CD4-positive, CD25-positive, alpha-beta regulatory T cell (primary cell): ENCODE data around the gene ENC1. TPM values are rescaled to one million over a fixed set of nuclear protein-coding genes. Genes with fewer than 3 reads are reported as not detected.
"Not testable (repeated sequence)": the region's sequence is repeated elsewhere in the genome, so short reads cannot be mapped to it uniquely, and the experiment has no call there.

Source experiments
- ATAC-seq, 2 donors: fragments of 150-1000 bp; cut with Tn5 transposase; one replicate each; pipeline ENCODE4 v1.10.0; 2021; ENCODE audit warnings: low read depth in 2 of 2, moderate number of reproducible peaks in 2 of 2, moderate library complexity in 1 of 2
- DNase-seq, 3 donors: peaks; one replicate each; pipeline versions ENCODE4 v3.0.0 to v3.0.0-alpha.2; 2012 to 2022; ENCODE audit warnings: mixed read lengths in 1 of 3
- H3K27ac ChIP-seq: one replicate; pipeline ENCODE4 v1.7.0; 2013; ENCODE audit warnings: mild to moderate bottlenecking, low read length; ENCODE audit not compliant: insufficient read depth, poor library complexity, severe bottlenecking
- H3K27me3 ChIP-seq: one replicate; pipeline ENCODE4 v1.7.0; 2013; ENCODE audit warnings: low read length; ENCODE audit not compliant: control insufficient read depth, insufficient read depth
- H3K36me3 ChIP-seq: one replicate; pipeline ENCODE4 v1.7.0; 2013; ENCODE audit warnings: mild to moderate bottlenecking, low read length, moderate library complexity; ENCODE audit not compliant: control insufficient read depth, insufficient read depth
- H3K4me1 ChIP-seq: 2 replicates; pipeline ENCODE4 v1.7.0; 2013; ENCODE audit warnings: mild to moderate bottlenecking, low read length; ENCODE audit not compliant: insufficient read depth, control insufficient read depth, poor library complexity, severe bottlenecking
- H3K4me3 ChIP-seq: one replicate; pipeline ENCODE4 v1.7.0; 2013; ENCODE audit warnings: low read depth, mild to moderate bottlenecking, low read length, moderate library complexity
- H3K9me3 ChIP-seq, 2 experiments: 1 replicate in 1 of 2; 2 replicates in 1 of 2; pipeline ENCODE4 v1.7.0; 2013; ENCODE audit warnings: low read length in 2 of 2, mild to moderate bottlenecking in 1 of 2, moderate library complexity in 1 of 2; ENCODE audit not compliant: control insufficient read depth in 2 of 2
- H3K27ac Mint-ChIP-seq, 3 donors: one replicate each; pipeline ENCODE4 v1.8.0; 2020 to 2022; ENCODE audit warnings: mild to moderate bottlenecking in 3 of 3, mixed read lengths in 3 of 3, moderate library complexity in 2 of 3
- H3K27me3 Mint-ChIP-seq: one replicate; pipeline ENCODE4 v1.8.0; 2022; ENCODE audit warnings: mild to moderate bottlenecking, mixed read lengths
- H3K36me3 Mint-ChIP-seq: one replicate; pipeline ENCODE4 v1.8.0; 2020; ENCODE audit warnings: mixed read lengths
- H3K4me1 Mint-ChIP-seq, 4 donors: one replicate each; pipeline ENCODE4 v1.8.0; 2020 to 2022; ENCODE audit warnings: mixed read lengths in 4 of 4, mild to moderate bottlenecking in 1 of 4
- H3K4me3 Mint-ChIP-seq, 4 donors: one replicate each; pipeline ENCODE4 v1.8.0; 2020 to 2022; ENCODE audit warnings: mild to moderate bottlenecking in 4 of 4, mixed read lengths in 4 of 4, moderate library complexity in 3 of 4
- H3K9me3 Mint-ChIP-seq, 7 donors: one replicate each; pipeline ENCODE4 v1.8.0; 2020 to 2022; ENCODE audit warnings: mixed read lengths in 7 of 7, mild to moderate bottlenecking in 3 of 7, moderate library complexity in 2 of 7
- polyA plus RNA-seq, 4 donors: library from polyadenylated mRNA; unstranded; fragments of 300-500 nt; fragmentation: Illumina TruSeq; gene quantifications; one replicate each; pipeline ENCODE4 v1.2.3, GENCODE V29; 2021
- total RNA-seq: library from RNA; stranded (reverse); gene quantifications from one replicate; pipeline ENCODE4 v1.2.3, GENCODE V29; 2022

ENC1 gene, protein sequence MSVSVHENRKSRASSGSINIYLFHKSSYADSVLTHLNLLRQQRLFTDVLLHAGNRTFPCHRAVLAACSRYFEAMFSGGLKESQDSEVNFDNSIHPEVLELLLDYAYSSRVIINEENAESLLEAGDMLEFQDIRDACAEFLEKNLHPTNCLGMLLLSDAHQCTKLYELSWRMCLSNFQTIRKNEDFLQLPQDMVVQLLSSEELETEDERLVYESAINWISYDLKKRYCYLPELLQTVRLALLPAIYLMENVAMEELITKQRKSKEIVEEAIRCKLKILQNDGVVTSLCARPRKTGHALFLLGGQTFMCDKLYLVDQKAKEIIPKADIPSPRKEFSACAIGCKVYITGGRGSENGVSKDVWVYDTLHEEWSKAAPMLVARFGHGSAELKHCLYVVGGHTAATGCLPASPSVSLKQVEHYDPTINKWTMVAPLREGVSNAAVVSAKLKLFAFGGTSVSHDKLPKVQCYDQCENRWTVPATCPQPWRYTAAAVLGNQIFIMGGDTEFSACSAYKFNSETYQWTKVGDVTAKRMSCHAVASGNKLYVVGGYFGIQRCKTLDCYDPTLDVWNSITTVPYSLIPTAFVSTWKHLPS
- total RNA-seq (6.8 TPM), polyA plus RNA-seq (under 1 TPM in 3 of 4 donors, not detected in 1; 0.10 to 0.69 (median 0.26) TPM)

DNA sequence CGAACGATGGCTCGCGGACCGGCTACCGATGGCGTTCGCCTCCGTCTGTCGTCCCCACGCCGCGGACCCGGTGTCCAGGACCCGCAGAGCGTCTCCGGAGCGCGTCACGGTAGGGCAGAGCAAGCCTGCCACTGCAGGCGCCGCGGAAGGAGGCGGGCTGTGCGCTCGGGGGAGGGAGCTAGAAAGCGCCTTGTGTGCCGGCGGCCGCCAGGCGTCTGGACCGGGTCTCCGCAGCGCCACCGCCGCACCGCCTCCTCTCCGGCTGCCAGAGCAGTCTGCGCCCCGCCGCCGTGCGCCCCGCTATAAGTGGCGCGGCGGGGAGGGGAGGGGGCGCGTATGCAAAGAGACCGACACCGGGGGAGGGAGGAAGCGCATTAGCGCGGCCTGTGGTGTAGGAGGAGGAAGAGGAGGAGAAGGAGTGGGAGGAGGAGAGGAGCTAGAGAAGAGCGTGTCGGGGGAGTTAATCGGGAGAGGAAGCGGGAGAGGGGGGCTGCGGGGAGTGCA is at the start of gene ENC1:
ENC1 (minus strand) TSS at position 279 of the 504 bp plus-strand sequence. CDS start 4,243 bp downstream, outside the sequence.
- H3K4me3 ChIP-seq = peak within 1 kb of the TSS; percentile 66
- H3K36me3 ChIP-seq = no peaks in the 10 kb centered on the region
- H3K27me3 ChIP-seq = peaks cover 38% of the 10 kb centered on the region
- Mint-ChIP-seq H3K27ac (no peak within 1 kb of the TSS), H3K4me1 (peaks cover 7 to 28% (median 18%) of the 10 kb centered on the region in 4 donors), H3K9me3 (no peaks in the 10 kb centered on the region), H3K27me3 (peaks cover 76% of the 10 kb centered on the region), H3K36me3 (no peaks in the 10 kb centered on the region), H3K4me3 (peak within 1 kb of the TSS; percentile 28 to 90 (median 88))
- H3K27ac ChIP-seq = no peak within 1 kb of the TSS
- ATAC-seq = peak; percentile 79 to 83
- DNase-seq = peak; percentile 29 to 86 (median 66)
- peaks cover 27% of the 10 kb centered on the region for H3K4me1 ChIP-seq
- no peaks in the 10 kb centered on the region for H3K9me3 ChIP-seq

DNA sequence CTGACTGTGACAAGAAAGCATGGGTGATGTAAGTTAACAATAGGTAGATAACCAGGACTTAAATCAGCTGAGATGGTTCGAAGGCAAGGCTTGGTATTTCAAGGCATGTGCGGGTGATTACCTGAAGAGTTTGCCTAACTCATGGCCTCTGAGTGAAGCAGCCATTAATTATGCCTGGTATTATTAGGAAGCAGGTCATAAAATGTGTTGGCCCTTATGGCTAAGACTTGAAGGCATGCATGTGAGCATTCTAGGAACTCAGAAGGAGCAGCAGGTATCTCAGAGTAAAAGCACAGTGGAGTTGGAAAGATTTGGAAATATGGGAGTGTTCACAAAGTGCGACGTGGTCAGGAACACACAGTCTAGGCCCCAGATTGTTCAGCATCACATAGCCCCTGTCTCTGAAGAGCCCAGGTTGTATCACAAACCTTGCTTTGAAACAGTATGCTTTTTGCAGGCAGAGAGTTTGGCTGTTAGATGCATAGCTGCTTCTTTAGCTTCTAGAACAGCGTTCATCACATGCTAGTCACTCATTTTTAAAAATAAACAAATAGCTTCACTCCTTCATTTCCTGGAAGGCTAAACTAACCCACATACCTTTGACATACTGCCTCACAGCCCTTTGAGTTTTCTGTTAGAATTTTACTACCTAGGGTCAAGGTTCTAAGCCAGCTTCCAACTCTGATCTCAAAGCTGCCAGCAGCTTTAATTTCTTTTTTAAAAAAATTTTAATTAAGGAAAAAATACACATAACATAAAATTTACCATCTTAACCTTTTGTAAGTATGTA is 46.6 kb upstream of the ENC1 start:
- H3K36me3 Mint-ChIP-seq = peaks cover 22% of the 10 kb centered on the region
- peaks cover 14% of the 10 kb centered on the region for H3K36me3 ChIP-seq

DNA sequence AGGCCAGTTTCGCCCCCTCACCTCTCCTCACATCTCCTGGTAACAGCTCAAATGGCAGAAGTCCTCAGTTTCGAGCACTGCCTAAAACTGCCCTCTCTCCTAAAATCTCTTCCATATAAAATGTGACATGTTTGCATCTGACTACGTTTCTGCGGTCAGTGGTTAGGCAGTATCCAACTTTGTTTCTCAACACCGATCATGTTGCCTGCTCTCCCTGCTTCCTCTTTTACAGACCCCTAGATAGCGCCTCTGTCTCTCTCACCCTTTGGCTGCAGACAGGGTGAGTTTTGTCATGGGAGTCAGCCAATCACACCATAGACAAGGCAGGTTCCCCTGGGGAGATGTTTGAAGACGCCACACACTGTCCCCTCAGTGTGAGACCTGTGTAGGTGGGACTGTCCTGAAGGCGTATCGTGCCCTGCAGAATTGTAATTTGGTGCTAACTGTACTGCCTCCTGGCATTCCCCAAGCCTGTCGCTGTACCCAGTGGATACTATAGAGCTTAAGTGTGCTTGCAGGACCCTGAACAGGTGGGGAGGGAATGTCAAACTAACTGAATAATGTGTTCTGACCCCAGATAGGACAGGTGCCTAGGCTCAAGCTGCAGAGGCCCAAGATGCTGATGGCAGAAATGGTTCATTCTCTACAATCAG is 45.6 kb upstream of the ENC1 start:
- Mint-ChIP-seq H3K9me3 (no peaks in the 10 kb centered on the region), H3K36me3 (peaks cover 16% of the 10 kb centered on the region), H3K27me3 (peaks cover 16% of the 10 kb centered on the region), H3K4me1 (peaks cover 22 to 37% (median 32%) of the 10 kb centered on the region in 4 donors), H3K27ac (peak overlapping the region; percentile 83 to 87 (median 87)), H3K4me3 (peak overlapping the region; percentile 84 to 95 (median 88))
- no peaks in the 10 kb centered on the region for H3K9me3 ChIP-seq
- H3K4me1 ChIP-seq = peaks cover 22% of the 10 kb centered on the region
- DNase-seq (peak in 1 of 3 donors; percentile 15), ATAC-seq (peak; percentile 1 to 17)
- H3K4me3 ChIP-seq = peak overlapping the region; percentile 90
- H3K36me3 ChIP-seq = peaks cover 14% of the 10 kb centered on the region
- peak overlapping the region; percentile 69 for H3K27ac ChIP-seq
- no peaks in the 10 kb centered on the region for H3K27me3 ChIP-seq

More for the DNA sequence above, 46.6 kb upstream of the ENC1 start:
- Mint-ChIP-seq H3K4me1 (peaks cover 22 to 40% (median 34%) of the 10 kb centered on the region in 4 donors), H3K4me3 (peak overlapping the region; percentile 84 to 95 (median 88)), H3K27ac (peak overlapping the region in 2 of 3 donors; percentile 82 to 83), H3K27me3 (peaks cover 8% of the 10 kb centered on the region), H3K9me3 (no peaks in the 10 kb centered on the region)
- Histone ChIP-seq H3K9me3 (no peaks in the 10 kb centered on the region), H3K27me3 (no peaks in the 10 kb centered on the region), H3K4me3 (peak overlapping the region; percentile 90), H3K27ac (no peak overlapping the region), H3K4me1 (peaks cover 22% of the 10 kb centered on the region)
- DNase-seq = no peak
- ATAC-seq = no peak

DNA sequence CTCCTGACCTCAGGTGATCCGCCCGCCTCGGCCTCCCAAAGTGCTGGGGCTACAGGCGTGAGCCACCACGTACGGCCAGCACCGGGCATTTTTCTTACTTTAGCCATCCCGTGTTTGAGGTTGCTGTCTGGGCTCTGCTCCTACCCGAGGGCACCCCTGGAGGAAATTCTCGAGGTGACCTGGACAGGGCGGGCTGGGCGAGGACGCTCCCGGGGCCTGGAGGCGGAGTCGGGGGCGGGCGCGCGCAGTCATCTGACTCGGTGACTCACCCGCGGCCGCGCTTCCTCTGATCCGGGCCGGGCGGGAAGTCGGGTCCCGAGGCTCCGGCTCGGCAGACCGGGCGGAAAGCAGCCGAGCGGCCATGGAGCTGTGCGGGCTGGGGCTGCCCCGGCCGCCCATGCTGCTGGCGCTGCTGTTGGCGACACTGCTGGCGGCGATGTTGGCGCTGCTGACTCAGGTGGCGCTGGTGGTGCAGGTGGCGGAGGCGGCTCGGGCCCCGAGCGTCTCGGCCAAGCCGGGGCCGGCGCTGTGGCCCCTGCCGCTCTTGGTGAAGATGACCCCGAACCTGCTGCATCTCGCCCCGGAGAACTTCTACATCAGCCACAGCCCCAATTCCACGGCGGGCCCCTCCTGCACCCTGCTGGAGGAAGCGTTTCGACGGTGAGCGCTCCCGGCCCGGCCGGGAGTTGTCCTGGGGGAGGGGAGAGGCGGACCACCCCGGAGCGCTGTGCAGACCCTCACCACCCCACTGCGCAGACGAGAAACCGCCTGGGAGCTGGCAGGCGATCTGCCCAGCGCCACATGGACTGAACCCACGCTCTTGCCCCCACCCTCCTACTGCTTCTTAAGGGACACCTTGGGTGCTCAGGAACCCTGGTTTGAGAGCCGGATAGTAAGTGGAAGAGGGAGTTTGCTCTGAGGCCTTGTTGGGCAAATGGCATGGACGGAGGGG is 44.6 kb upstream of the ENC1 start, which contains the start of gene HEXB:
HEXB (plus strand) TSS at position 334 of the 952 bp plus-strand sequence; CDS start at position 362, 28 bp downstream.
- peaks cover 10% of the 10 kb centered on the region for H3K36me3 ChIP-seq
- Mint-ChIP-seq H3K27me3 (peaks cover 24% of the 10 kb centered on the region), H3K4me3 (peak within 1 kb of the TSS; percentile 84 to 95 (median 89)), H3K27ac (peak within 1 kb of the TSS; percentile 83 to 87 (median 87)), H3K9me3 (no peaks in the 10 kb centered on the region), H3K4me1 (peaks cover 22 to 37% (median 29%) of the 10 kb centered on the region in 4 donors), H3K36me3 (peaks cover 12% of the 10 kb centered on the region)
- peaks cover 22% of the 10 kb centered on the region for H3K4me1 ChIP-seq
- no peaks in the 10 kb centered on the region for H3K9me3 ChIP-seq
- H3K4me3 ChIP-seq = peak within 1 kb of the TSS; percentile 90
- peak; percentile 69 to 87 (median 71) for DNase-seq
- peak within 1 kb of the TSS; percentile 69 for H3K27ac ChIP-seq
- peak; percentile 90 to 94 for ATAC-seq
- H3K27me3 ChIP-seq = peaks cover 2% of the 10 kb centered on the region

DNA sequence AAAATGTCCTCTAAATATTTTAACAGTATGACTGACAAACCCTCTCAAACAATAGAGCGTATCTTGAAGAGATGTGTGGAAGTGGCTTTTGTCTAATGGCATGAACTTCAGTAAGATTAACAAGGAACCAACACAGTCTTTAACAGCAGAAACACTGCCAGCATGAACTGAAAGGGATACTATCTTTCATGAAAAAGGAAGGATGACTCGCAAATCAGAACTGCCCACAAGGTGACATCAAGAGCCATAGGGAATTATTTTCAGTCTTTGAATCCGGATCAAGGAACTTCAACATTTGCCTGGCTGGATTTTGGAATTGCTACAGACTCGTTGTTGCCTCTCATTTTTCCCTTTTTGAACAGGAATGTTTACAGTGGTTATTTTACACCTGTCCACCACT is 39.4 kb upstream of the ENC1 start:
- H3K36me3 ChIP-seq = no peaks in the 10 kb centered on the region
- peaks cover 8% of the 10 kb centered on the region for H3K27me3 ChIP-seq
- ATAC-seq = no peak
- peak overlapping the region in 1 of 4 donors; percentile 2 for H3K4me3 Mint-ChIP-seq
- DNase-seq = no peak
- H3K36me3 Mint-ChIP-seq = no peaks in the 10 kb centered on the region
- H3K27ac ChIP-seq = no peak overlapping the region
- H3K4me3 ChIP-seq = no peak overlapping the region
- no peaks in the 10 kb centered on the region for H3K9me3 ChIP-seq
- peaks cover 0 to 5% (median 2%) of the 10 kb centered on the region in 4 donors for H3K4me1 Mint-ChIP-seq
- H3K27me3 Mint-ChIP-seq = peaks cover 49% of the 10 kb centered on the region
- H3K4me1 ChIP-seq = no peaks in the 10 kb centered on the region
- no peaks in the 10 kb centered on the region for H3K9me3 Mint-ChIP-seq
- no peak overlapping the region for H3K27ac Mint-ChIP-seq

DNA sequence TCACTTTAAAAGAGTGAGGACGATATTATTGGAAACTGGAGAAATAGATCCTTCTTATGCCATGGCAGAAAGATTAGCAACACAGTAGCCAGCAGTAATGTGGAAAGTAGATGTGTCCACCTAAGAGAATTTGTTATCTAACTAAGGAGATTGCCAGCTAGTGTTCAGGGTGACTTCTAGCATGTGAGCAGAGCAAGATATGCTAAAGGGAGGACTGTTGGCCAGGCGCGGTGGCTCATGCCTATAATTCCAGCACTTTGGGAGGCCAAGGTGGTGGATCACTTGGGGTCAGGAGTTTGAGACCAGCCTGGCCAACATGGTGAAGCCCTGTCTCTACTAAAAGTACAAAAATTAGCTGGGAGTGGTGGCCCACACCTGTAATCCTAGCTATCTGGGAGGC is 38.8 kb upstream of the ENC1 start:
- H3K27me3 Mint-ChIP-seq = peaks cover 55% of the 10 kb centered on the region
- not testable (repeated sequence) for H3K27me3 ChIP-seq, H3K4me3 ChIP-seq, H3K4me1 Mint-ChIP-seq, H3K36me3 ChIP-seq, H3K9me3 ChIP-seq, H3K27ac Mint-ChIP-seq, ATAC-seq, DNase-seq, H3K9me3 Mint-ChIP-seq, H3K36me3 Mint-ChIP-seq, H3K4me1 ChIP-seq, H3K27ac ChIP-seq, H3K4me3 Mint-ChIP-seq
